ENCODE measurements around the gene OTOP1.
"Not testable (repeated sequence)": the region's sequence is repeated elsewhere in the genome, so short reads cannot be mapped to it uniquely, and the experiment has no call there.

Gene OTOP1

GRCh38 chr4:4226606-4227438 is at the start of gene OTOP1:
TSS of gene OTOP1 (minus strand) at chr4:4226929. CDS start at chr4:4226864, 65 bp downstream.
- ATAC-seq (ENCODE audit: low read depth) (no peak), DNase-seq (ENCODE audit: low spot score in 2 of 2) (no peak)
- Mint-ChIP-seq H3K4me3 (no peak within 1 kb of the TSS), H3K36me3 (peaks cover 5% of the 10 kb centered on the region), H3K27ac (no peak within 1 kb of the TSS), H3K4me1 (peaks cover 6% of the 10 kb centered on the region), H3K9me3 (peaks cover 4% of the 10 kb centered on the region), H3K27me3 (peaks cover 36% of the 10 kb centered on the region)

DNA sequence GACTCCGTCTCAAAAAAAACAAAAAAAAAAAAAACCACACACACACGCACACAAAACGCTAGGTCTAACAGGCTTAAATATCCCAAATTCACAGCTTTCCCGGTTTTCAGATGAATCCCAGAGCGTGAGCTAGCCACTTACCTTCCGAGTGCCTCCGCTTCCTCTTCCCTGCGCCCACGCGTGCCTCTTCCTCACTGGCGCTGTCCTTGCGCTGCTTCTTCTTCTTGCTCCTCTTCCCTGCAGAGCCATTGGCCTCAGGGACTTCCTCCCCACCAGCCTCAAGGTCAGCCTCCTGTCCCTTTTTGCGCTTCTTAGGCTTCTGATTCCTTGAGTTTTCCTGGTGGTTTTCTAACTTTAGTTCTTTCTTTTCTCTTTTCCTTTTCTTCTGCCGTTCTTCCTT is 47.5 kb upstream of the OTOP1 start:
- ATAC-seq (ENCODE audit: low read depth) (no peak), DNase-seq (ENCODE audit: low spot score in 2 of 2) (no peak)
- no peaks in the 10 kb centered on the region for H3K9me3 Mint-ChIP-seq
- no peaks in the 10 kb centered on the region for H3K27me3 Mint-ChIP-seq
- no peak overlapping the region for H3K4me3 Mint-ChIP-seq
- H3K4me1 Mint-ChIP-seq: no peaks in the 10 kb centered on the region
- H3K27ac Mint-ChIP-seq: no peak overlapping the region
- peaks cover 31% of the 10 kb centered on the region for H3K36me3 Mint-ChIP-seq

DNA sequence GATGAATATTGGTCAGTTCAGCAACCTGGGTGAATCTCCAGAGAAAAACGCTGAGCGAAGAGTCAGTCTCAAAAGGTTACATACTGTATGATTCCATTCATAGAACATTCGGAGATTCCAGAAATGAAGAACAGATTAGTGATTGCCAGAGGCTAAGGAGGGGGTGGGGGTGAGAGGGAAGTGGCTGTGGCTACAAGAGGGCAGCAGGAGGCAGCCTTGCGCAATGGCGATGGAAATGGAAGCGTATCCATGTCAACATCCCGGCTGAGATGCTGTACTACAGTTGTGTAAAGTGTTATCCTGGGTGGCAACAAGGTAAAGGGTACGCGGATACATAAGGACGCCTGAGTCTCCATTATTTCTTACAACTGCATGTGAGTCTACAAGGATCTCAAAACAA is 45.2 kb upstream of the OTOP1 start:
- Mint-ChIP-seq H3K36me3 (peaks cover 29% of the 10 kb centered on the region), H3K27ac (no peak overlapping the region), H3K9me3 (no peaks in the 10 kb centered on the region), H3K27me3 (no peaks in the 10 kb centered on the region), H3K4me1 (no peaks in the 10 kb centered on the region), H3K4me3 (no peak overlapping the region)
- ATAC-seq (ENCODE audit: low read depth) (no peak), DNase-seq (ENCODE audit: low spot score in 2 of 2) (no peak)

GRCh38 chr4:4270529-4270928 is 43.8 kb upstream of the OTOP1 start:
- H3K9me3 Mint-ChIP-seq: no peaks in the 10 kb centered on the region
- no peaks in the 10 kb centered on the region for H3K27me3 Mint-ChIP-seq
- H3K27ac Mint-ChIP-seq: no peak overlapping the region
- H3K4me3 Mint-ChIP-seq: no peak overlapping the region
- no peaks in the 10 kb centered on the region for H3K4me1 Mint-ChIP-seq
- DNase-seq (ENCODE audit: low spot score in 2 of 2) (no peak), ATAC-seq (ENCODE audit: low read depth) (no peak)
- H3K36me3 Mint-ChIP-seq: peaks cover 29% of the 10 kb centered on the region

DNA sequence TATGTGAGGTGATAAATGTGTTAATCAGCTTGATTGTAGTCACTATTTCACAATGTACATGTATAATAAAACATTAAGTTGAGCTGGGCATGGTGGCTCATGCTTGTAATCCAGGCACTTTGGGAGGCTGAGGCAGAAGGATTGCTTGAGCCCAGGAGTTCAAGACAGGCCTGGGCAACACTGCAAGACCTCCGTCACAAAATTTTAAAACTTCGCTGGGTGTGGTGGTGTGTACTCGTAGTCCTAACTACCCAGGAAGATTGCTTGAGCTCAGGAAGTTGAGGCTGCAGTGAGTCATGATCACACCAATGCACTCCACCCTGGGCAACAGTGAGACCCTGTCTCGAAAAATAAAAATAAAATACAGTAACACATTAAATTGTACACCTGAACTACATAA is 43.1 kb upstream of the OTOP1 start:
- H3K4me1 Mint-ChIP-seq: no peaks in the 10 kb centered on the region
- H3K9me3 Mint-ChIP-seq: no peaks in the 10 kb centered on the region
- no peaks in the 10 kb centered on the region for H3K27me3 Mint-ChIP-seq
- peaks cover 29% of the 10 kb centered on the region for H3K36me3 Mint-ChIP-seq
- ATAC-seq (ENCODE audit: low read depth): no peak
- H3K4me3 Mint-ChIP-seq: no peak overlapping the region
- no peak for DNase-seq (ENCODE audit: low spot score in 2 of 2)
- no peak overlapping the region for H3K27ac Mint-ChIP-seq

DNA sequence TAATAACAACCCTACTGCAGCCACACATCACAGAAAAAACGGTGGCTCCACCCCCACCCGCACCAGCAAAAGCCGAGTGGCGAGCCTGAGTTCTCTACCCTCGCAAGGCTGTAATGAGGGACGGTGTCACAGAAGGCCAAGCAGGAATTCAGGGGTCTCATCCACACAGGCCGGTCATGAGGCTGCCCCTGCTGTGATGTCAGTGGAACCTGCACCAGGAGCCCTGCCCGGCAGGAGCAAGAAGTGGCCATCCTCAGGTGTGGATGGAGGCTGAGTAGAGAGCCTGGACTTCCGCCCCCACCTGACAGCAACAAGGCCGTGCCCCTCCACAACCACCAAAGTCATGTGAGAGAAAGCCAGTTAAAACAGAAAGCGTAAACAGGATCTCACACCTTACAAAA is 42.6 kb upstream of the OTOP1 start:
- no peaks in the 10 kb centered on the region for H3K4me1 Mint-ChIP-seq
- no peak overlapping the region for H3K27ac Mint-ChIP-seq
- no peaks in the 10 kb centered on the region for H3K27me3 Mint-ChIP-seq
- peaks cover 26% of the 10 kb centered on the region for H3K36me3 Mint-ChIP-seq
- DNase-seq (ENCODE audit: low spot score in 2 of 2): no peak
- no peaks in the 10 kb centered on the region for H3K9me3 Mint-ChIP-seq
- no peak overlapping the region for H3K4me3 Mint-ChIP-seq
- no peak for ATAC-seq (ENCODE audit: low read depth)

GRCh38 chr4:4268776-4269175 is 42.0 kb upstream of the OTOP1 start:
- H3K36me3 Mint-ChIP-seq: peaks cover 24% of the 10 kb centered on the region
- H3K9me3 Mint-ChIP-seq: no peaks in the 10 kb centered on the region
- no peak for DNase-seq (ENCODE audit: low spot score in 2 of 2)
- no peak overlapping the region for H3K27ac Mint-ChIP-seq
- no peaks in the 10 kb centered on the region for H3K27me3 Mint-ChIP-seq
- H3K4me3 Mint-ChIP-seq: no peak overlapping the region
- no peak for ATAC-seq (ENCODE audit: low read depth)
- no peaks in the 10 kb centered on the region for H3K4me1 Mint-ChIP-seq

DNA sequence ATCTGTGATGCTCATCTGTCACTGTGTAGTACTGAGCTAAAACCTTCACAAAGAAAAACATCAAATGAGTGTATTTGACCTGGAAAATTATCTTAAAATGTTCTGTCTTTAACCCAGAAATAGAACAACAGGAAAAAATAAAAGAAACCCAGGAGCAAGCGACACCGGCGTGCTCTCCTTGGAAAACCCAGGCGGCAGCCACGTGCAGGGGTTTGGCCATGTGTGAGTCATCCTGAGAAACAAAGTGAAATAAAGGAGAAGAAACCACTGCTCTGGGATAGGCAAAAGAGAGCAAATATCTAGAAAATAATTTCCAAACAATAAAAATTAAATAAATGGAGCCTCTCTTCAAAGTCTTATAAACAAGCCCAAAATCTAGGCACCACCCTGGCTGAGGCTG is 41.3 kb upstream of the OTOP1 start:
- no peaks in the 10 kb centered on the region for H3K27me3 Mint-ChIP-seq
- no peaks in the 10 kb centered on the region for H3K4me1 Mint-ChIP-seq
- H3K36me3 Mint-ChIP-seq: peaks cover 22% of the 10 kb centered on the region
- DNase-seq (ENCODE audit: low spot score in 2 of 2) (no peak), ATAC-seq (ENCODE audit: low read depth) (no peak)
- no peak overlapping the region for H3K27ac Mint-ChIP-seq
- no peaks in the 10 kb centered on the region for H3K9me3 Mint-ChIP-seq
- no peak overlapping the region for H3K4me3 Mint-ChIP-seq

DNA sequence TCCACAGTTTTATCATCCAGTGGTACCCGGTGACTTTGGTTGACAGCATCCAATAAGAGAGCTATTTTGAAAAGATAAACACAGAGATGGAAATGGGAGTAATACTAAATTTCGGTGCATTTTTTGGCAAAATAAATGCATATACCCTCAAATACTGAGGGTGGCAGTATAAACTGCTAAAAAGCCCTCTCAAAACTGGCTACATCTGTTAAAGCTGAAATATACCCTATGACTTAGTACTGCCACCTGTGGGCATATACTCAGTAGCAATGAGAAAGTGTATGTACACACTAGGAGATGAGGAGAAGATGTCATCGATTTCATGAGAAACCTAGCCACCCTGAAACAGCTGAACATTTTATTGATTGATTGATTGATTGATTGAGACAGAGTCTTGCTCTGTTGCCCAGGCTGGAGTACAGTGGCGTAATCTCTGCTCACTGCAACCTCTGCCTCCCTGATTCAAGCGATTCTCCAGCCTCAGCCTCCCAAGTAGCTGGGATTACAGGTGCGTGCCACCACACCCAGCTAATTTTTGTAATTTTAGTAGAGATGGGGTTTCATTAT is 33.5 kb upstream of the OTOP1 start:
- Mint-ChIP-seq H3K36me3 (no peaks in the 10 kb centered on the region), H3K27me3 (peaks cover 2% of the 10 kb centered on the region), H3K27ac (no peak overlapping the region), H3K9me3 (no peaks in the 10 kb centered on the region), H3K4me1 (no peaks in the 10 kb centered on the region), H3K4me3 (no peak overlapping the region)
- DNase-seq (ENCODE audit: low spot score in 2 of 2): peak in 1 of 2 donors; percentile 23
- peak; percentile 96 for ATAC-seq (ENCODE audit: low read depth)

DNA sequence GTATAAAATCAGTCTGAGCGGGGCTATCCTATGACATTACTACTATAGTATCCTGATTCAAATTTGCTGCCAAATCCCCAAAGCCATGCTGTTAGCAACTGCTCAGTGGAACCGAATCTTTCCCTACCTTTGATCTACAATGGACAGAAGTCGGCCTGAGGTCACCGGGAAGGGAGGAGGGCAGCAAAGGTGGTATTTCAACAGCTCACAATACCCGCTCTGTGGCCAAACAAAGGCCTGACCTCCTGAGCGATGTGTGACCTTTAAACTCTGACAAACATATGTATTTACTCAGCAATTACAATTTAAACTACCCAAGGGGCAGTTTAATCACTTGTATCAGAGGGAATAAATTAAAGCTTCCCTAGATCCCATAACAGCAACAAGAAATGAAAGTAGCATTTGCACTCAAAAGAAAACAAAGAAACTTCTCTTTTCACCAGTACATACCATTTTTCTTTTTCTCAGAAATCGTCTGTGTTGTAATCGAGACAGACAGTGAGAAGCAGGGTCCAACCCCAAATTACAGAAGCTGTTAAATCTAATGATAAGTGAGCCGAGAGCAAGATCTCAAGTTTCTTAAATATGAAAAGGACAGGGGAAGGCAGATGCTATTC is 32.9 kb upstream of the OTOP1 start:
- no peak overlapping the region for H3K27ac Mint-ChIP-seq

GRCh38 chr4:4257705-4258104 is 31.0 kb upstream of the OTOP1 start:
- not testable (repeated sequence) for H3K9me3 Mint-ChIP-seq; H3K27me3 Mint-ChIP-seq; H3K27ac Mint-ChIP-seq; H3K4me1 Mint-ChIP-seq; H3K36me3 Mint-ChIP-seq; ATAC-seq (ENCODE audit: low read depth); H3K4me3 Mint-ChIP-seq; DNase-seq (ENCODE audit: low spot score in 2 of 2)

More for the DNA sequence above, 32.9 kb upstream of the OTOP1 start:
- no peaks in the 10 kb centered on the region for H3K9me3 Mint-ChIP-seq
- peaks cover 2% of the 10 kb centered on the region for H3K27me3 Mint-ChIP-seq
- ATAC-seq (ENCODE audit: low read depth): no peak
- H3K4me3 Mint-ChIP-seq: no peak overlapping the region
- no peaks in the 10 kb centered on the region for H3K36me3 Mint-ChIP-seq
- no peak for DNase-seq (ENCODE audit: low spot score in 2 of 2)
- H3K4me1 Mint-ChIP-seq: no peaks in the 10 kb centered on the region

DNA sequence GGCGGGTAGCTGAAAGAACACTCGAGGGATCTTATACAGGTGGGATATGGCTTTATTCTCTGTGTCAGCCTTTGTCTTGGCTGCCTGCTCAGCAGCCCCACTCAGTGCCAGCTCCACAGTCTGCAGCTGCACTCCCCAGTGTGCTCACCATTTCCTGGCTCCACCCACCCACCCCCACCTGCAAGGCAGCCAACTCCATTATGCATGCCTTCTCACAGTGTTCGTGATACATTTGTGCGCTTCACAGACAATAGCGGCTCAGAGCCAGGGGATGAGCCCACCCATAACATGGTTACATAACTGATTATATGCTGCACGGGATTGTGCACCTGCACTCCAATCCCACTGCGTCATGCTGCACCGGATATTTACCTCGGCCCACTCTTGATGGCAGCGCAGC is 30.1 kb upstream of the OTOP1 start:
- H3K4me1 Mint-ChIP-seq: no peaks in the 10 kb centered on the region
- H3K9me3 Mint-ChIP-seq: no peaks in the 10 kb centered on the region
- H3K4me3 Mint-ChIP-seq: no peak overlapping the region
- DNase-seq (ENCODE audit: low spot score in 2 of 2) (no peak), ATAC-seq (ENCODE audit: low read depth) (no peak)
- H3K27ac Mint-ChIP-seq: no peak overlapping the region
- no peaks in the 10 kb centered on the region for H3K36me3 Mint-ChIP-seq
- peaks cover 4% of the 10 kb centered on the region for H3K27me3 Mint-ChIP-seq

DNA sequence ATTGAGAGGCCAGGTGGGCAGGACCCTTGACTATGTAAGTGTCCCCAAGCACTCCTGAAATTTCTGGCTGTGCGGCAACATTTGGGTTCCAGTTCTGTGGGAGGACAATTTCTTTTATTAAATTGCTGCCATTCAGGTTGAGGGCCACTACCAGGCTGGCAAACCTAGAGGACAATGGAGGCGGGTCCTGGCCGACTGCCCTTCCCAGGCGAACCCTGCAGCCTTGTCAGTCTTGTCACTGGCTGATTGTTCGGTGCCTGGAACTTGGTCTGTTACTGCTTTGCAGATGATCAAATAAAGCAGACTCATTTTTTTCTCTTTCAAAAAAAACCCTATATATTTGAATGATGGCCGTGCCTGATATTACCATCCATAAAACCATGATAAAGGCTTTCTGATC is 27.9 kb upstream of the OTOP1 start:
- Mint-ChIP-seq H3K36me3 (no peaks in the 10 kb centered on the region), H3K4me1 (no peaks in the 10 kb centered on the region), H3K9me3 (no peaks in the 10 kb centered on the region), H3K4me3 (no peak overlapping the region), H3K27ac (no peak overlapping the region), H3K27me3 (peaks cover 4% of the 10 kb centered on the region)
- DNase-seq (ENCODE audit: low spot score in 2 of 2): no peak
- no peak for ATAC-seq (ENCODE audit: low read depth)

- Mint-ChIP-seq H3K27ac (no peak overlapping the region), H3K36me3 (no peaks in the 10 kb centered on the region), H3K9me3 (no peaks in the 10 kb centered on the region), H3K4me1 (no peaks in the 10 kb centered on the region), H3K27me3 (peaks cover 4% of the 10 kb centered on the region), H3K4me3 (no peak overlapping the region)
- DNase-seq (ENCODE audit: low spot score in 2 of 2): no peak
- ATAC-seq (ENCODE audit: low read depth): no peak
Observed at GRCh38 chr4:4254199-4254598, 27.5 kb upstream of the OTOP1 start.
